Measurements from ENCODE around the gene GID8. TPM values are rescaled to one million over a fixed set of nuclear protein-coding genes. Genes with fewer than 3 reads are reported as not detected.

GID8 gene
- total RNA-seq, 1 donor from 2014 or later, result 9.2 TPM

DNA sequence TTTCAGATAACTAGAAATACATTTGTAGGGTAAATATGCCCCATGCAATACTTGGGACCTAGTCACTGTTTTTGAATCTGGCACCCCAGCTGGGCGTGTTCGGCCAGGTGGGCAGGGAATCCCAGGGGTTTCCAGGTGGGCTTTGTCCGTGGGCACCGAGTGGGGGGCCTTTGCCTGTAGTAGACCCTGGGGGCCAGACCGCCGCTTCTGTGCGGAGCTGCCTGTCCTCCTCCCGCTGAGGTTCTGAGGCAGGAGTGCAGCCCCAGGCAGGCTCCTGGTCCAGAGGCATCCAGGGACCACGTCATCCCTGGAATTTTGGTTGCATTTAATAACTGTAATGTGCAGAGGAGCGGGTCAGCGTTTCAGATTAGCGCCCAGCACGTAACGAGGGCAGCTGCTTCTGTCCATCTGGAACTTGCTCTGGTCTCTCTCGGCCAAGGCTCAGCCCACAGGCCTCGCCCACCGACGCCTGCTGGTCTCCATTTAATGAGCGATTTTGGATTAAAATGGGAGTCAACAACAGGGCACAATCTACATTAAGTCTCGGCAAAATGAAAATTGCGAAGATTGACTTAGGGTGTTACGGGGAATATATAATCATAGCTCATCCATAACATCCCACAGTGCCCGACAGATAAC lies 56.0 kb downstream of the GID8 start:
- H3K27me3 ChIP-seq, result no peaks in the 10 kb centered on the region
- no peak overlapping the region for H3K27ac ChIP-seq
- H3K36me3 ChIP-seq, result no peaks in the 10 kb centered on the region
- no peaks in the 10 kb centered on the region for H3K4me1 ChIP-seq
- TF ChIP-seq, protein P1, sequence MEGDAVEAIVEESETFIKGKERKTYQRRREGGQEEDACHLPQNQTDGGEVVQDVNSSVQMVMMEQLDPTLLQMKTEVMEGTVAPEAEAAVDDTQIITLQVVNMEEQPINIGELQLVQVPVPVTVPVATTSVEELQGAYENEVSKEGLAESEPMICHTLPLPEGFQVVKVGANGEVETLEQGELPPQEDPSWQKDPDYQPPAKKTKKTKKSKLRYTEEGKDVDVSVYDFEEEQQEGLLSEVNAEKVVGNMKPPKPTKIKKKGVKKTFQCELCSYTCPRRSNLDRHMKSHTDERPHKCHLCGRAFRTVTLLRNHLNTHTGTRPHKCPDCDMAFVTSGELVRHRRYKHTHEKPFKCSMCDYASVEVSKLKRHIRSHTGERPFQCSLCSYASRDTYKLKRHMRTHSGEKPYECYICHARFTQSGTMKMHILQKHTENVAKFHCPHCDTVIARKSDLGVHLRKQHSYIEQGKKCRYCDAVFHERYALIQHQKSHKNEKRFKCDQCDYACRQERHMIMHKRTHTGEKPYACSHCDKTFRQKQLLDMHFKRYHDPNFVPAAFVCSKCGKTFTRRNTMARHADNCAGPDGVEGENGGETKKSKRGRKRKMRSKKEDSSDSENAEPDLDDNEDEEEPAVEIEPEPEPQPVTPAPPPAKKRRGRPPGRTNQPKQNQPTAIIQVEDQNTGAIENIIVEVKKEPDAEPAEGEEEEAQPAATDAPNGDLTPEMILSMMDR (IDR thresholded peaks at IDR 0.05), result no peak
- intact Hi-C loops (cut with DNase I), result no loop called here
- DNase-seq (ENCODE audit: low spot score in 2 of 2), result no peak
- H3K4me3 ChIP-seq, result no peak overlapping the region
- H3K9me3 ChIP-seq, result no peaks in the 10 kb centered on the region

DNA sequence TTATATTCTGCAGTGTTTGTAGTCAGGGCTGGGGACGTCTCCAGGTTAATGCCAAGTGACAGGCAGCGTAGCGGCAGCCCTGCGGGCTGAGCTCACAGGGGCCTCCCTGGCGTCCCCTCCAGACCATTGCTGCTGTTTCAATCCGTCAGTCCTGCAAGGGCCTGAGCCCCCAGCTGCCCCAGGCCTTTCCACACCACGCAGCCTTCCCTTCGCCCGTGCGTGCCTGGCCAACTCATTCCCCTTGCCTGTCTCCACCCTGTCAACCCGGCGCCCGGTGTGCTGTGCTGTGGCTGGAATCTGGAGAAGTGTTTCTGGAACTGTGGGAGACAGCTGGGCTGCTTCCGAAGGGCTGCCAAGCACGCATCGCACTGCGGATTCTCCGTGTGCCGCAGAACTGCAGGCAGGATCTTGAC lies 56.9 kb downstream of the GID8 start:
- Histone ChIP-seq H3K27ac (no peak overlapping the region), H3K27me3 (no peaks in the 10 kb centered on the region), H3K4me3 (no peak overlapping the region), H3K9me3 (no peaks in the 10 kb centered on the region), H3K36me3 (no peaks in the 10 kb centered on the region), H3K4me1 (no peaks in the 10 kb centered on the region)
- TF ChIP-seq, protein P1 (IDR thresholded peaks at IDR 0.05), result no peak
- no peak for DNase-seq (ENCODE audit: low spot score in 2 of 2)
- intact Hi-C loops (cut with DNase I), result no loop called here

DNA sequence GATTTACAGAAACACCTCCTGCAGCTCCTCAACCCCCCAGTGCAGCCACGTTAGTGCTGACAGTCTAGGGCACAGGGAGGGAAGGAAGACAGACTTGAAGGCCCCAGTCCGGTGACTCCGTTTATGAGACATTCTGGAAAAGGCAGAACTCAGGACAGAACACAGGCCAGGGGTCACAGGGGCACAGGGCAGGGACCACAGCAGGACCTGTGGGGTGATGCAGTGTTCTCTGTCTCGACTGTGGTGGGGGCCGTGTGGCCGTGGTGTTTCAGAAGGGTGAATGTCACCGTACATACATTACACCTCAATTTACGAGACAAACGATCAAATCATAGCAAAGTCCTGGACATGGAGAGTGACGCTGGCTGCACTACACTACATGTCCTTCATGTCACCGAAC lies 57.5 kb downstream of the GID8 start:
- Histone ChIP-seq H3K36me3 (no peaks in the 10 kb centered on the region), H3K4me1 (no peaks in the 10 kb centered on the region), H3K27me3 (no peaks in the 10 kb centered on the region), H3K4me3 (no peak overlapping the region), H3K27ac (no peak overlapping the region), H3K9me3 (no peaks in the 10 kb centered on the region)
- DNase-seq (ENCODE audit: low spot score in 2 of 2), result no peak
- TF ChIP-seq, protein P1 (IDR thresholded peaks at IDR 0.05), result no peak
- intact Hi-C loops (cut with DNase I), result no loop called here

DNA sequence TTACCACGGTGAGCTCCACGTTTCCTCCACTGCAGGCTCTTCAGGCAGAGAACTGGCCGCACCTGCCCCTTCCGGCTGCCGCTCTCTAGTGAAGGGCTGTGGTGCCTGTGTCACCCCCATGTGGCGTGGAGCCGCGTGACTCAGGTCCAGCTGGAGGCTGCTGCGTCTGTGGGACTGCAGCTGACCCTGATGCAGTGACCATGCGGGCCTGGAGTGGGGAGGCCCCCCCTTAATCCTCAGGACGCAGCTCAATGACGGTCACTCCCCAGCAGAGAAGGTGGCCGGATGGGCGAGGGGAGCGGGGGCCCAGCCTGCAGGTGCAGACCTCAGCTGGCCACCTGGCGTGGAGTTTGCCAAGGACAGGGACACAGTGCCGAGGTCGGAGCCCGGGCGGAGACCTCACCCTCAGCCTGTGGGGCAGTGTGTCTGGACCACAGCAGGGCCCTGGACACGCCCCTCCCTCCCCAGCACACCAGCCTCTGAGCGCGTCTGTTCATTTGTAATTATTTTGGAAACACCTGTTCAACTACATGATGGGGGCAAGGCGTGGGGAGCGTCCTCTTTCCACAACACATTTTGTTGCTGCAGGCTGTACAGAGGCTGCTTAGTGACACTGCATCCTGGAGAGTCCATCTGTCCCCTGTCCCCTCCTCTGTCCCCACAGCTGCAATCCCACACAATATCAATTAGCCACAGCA lies 58.1 kb downstream of the GID8 start:
- Histone ChIP-seq H3K4me3 (no peak overlapping the region), H3K4me1 (no peaks in the 10 kb centered on the region), H3K9me3 (no peaks in the 10 kb centered on the region), H3K27ac (no peak overlapping the region), H3K36me3 (no peaks in the 10 kb centered on the region), H3K27me3 (no peaks in the 10 kb centered on the region)
- intact Hi-C loops (cut with DNase I), result no loop called here
- DNase-seq (ENCODE audit: low spot score in 2 of 2), result no peak
- TF ChIP-seq, protein P1 (IDR thresholded peaks at IDR 0.05), result no peak

DNA sequence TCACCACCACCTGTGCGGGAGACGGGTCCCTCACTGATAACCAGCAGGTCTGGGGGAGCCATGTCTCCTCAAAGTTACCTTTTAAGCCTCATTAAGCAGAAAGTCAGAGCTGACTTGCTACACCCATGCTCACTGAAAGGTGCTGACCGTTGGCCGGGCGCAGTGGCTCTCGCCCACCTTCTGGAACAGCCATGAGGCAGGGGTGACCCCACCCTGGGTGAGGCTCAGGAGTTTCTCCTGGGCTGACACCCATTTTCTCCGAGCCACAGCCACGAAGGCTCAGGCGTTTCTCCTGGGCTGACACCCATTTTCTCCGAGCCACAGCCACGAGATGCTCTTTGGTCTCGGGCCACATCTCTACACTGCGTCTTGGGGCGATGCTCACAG lies 58.6 kb downstream of the GID8 start:
- H3K27me3 ChIP-seq, result no peaks in the 10 kb centered on the region

More for the DNA sequence above, 58.6 kb downstream of the GID8 start:
- Histone ChIP-seq H3K9me3 (no peaks in the 10 kb centered on the region), H3K4me1 (no peaks in the 10 kb centered on the region), H3K4me3 (no peak overlapping the region), H3K36me3 (no peaks in the 10 kb centered on the region), H3K27ac (no peak overlapping the region)
- TF ChIP-seq, protein P1 (IDR thresholded peaks at IDR 0.05), result no peak
- intact Hi-C loops (cut with DNase I), result no loop called here
- DNase-seq (ENCODE audit: low spot score in 2 of 2), result no peak

Data from ascending aorta (tissue), 2 donors.